ENCODE data around the gene FBXW9.
"Not testable (repeated sequence)": the region's sequence is repeated elsewhere in the genome, so short reads cannot be mapped to it uniquely, and the experiment has no call there.

The FBXW9 gene

DNA sequence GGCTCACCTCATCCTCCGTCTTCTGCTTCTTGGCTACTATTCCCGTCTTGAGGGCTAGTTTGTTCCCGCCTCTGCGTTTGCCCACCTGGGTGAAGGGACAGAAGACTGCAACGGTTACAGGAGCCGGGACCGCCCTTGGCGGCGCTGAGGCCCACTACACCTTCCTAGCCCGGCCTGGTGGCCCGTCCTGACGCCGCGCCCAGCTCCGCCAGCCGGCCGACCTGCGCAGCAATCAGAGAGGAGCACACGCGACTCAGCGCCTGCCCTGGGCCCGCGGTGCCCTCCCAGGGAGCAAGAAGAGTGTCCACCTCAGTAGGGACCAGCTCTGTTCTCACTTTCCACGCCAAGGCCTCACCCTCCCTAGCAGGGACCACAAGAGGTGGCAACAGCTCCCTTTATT is 34.9 kb upstream of the FBXW9 start:
- Histone ChIP-seq H3K27me3 (no peaks in the 10 kb centered on the region), H3K9me3 (no peaks in the 10 kb centered on the region), H3K4me1 (no peaks in the 10 kb centered on the region; the same call in 1 of the 2 replicates), H3K4me3 (ENCODE audit: low read depth, low read length) (no peak overlapping the region), H3K36me3 (peaks cover 46% of the 10 kb centered on the region)
- TF ChIP-seq, protein P1, sequence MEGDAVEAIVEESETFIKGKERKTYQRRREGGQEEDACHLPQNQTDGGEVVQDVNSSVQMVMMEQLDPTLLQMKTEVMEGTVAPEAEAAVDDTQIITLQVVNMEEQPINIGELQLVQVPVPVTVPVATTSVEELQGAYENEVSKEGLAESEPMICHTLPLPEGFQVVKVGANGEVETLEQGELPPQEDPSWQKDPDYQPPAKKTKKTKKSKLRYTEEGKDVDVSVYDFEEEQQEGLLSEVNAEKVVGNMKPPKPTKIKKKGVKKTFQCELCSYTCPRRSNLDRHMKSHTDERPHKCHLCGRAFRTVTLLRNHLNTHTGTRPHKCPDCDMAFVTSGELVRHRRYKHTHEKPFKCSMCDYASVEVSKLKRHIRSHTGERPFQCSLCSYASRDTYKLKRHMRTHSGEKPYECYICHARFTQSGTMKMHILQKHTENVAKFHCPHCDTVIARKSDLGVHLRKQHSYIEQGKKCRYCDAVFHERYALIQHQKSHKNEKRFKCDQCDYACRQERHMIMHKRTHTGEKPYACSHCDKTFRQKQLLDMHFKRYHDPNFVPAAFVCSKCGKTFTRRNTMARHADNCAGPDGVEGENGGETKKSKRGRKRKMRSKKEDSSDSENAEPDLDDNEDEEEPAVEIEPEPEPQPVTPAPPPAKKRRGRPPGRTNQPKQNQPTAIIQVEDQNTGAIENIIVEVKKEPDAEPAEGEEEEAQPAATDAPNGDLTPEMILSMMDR (IDR thresholded peaks at IDR 0.05; ENCODE audit: low read depth, low read length) = no peak
- no peak for DNase-seq

DNA sequence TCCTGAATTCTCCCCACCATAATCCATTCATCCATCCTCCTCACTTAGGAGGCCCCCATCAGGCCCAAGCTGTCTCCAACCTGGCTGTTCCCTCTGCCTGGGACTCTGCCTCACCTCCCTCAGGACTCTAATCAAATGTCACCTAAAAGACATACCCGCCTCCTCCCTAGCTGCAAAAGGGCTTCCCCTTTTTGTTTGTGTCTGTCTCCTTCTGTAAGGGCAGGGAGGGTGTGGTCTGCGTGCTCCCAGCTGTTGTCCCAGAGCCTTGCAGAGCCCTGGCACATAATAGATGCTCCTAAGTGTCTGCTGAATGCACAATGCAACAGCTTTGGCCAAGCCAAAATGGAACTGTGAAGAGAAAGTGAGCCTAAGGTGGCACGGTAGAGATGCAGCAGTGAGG is 33.6 kb upstream of the FBXW9 start:
- H3K36me3 ChIP-seq = peaks cover 46% of the 10 kb centered on the region

GRCh38 chr19:12727745-12728433 is 31.5 kb upstream of the FBXW9 start:
- TF ChIP-seq, protein P1 (IDR thresholded peaks at IDR 0.05; ENCODE audit: low read depth, low read length) = no peak
- no peak for DNase-seq
- Histone ChIP-seq H3K27me3 (no peaks in the 10 kb centered on the region), H3K4me1 (no peaks in the 10 kb centered on the region), H3K9me3 (no peaks in the 10 kb centered on the region), H3K4me3 (ENCODE audit: low read depth, low read length) (no peak overlapping the region), H3K36me3 (peaks cover 39% of the 10 kb centered on the region)

More for the DNA sequence above, 33.6 kb upstream of the FBXW9 start:
- Histone ChIP-seq H3K9me3 (no peaks in the 10 kb centered on the region), H3K4me3 (ENCODE audit: low read depth, low read length) (no peak overlapping the region), H3K27me3 (no peaks in the 10 kb centered on the region), H3K4me1 (no peaks in the 10 kb centered on the region)
- TF ChIP-seq, protein P1 (IDR thresholded peaks at IDR 0.05; ENCODE audit: low read depth, low read length) = no peak
- no peak for DNase-seq

- H3K36me3 ChIP-seq = peaks cover 37% of the 10 kb centered on the region
- TF ChIP-seq, protein P1 (IDR thresholded peaks at IDR 0.05; ENCODE audit: low read depth, low read length) = no peak
- H3K4me3 ChIP-seq (ENCODE audit: low read depth, low read length) = no peak overlapping the region
- no peaks in the 10 kb centered on the region for H3K27me3 ChIP-seq
- H3K9me3 ChIP-seq = no peaks in the 10 kb centered on the region
- DNase-seq = no peak
- H3K4me1 ChIP-seq = no peaks in the 10 kb centered on the region
Measured at GRCh38 chr19:12726988-12727316, 30.5 kb upstream of the FBXW9 start.

- not testable (repeated sequence) for H3K4me1 ChIP-seq; DNase-seq; H3K4me3 ChIP-seq (ENCODE audit: low read depth, low read length); H3K27me3 ChIP-seq; H3K9me3 ChIP-seq
- peaks cover 29% of the 10 kb centered on the region for H3K36me3 ChIP-seq
Measured at GRCh38 chr19:12725612-12726011, 29.2 kb upstream of the FBXW9 start.

DNA sequence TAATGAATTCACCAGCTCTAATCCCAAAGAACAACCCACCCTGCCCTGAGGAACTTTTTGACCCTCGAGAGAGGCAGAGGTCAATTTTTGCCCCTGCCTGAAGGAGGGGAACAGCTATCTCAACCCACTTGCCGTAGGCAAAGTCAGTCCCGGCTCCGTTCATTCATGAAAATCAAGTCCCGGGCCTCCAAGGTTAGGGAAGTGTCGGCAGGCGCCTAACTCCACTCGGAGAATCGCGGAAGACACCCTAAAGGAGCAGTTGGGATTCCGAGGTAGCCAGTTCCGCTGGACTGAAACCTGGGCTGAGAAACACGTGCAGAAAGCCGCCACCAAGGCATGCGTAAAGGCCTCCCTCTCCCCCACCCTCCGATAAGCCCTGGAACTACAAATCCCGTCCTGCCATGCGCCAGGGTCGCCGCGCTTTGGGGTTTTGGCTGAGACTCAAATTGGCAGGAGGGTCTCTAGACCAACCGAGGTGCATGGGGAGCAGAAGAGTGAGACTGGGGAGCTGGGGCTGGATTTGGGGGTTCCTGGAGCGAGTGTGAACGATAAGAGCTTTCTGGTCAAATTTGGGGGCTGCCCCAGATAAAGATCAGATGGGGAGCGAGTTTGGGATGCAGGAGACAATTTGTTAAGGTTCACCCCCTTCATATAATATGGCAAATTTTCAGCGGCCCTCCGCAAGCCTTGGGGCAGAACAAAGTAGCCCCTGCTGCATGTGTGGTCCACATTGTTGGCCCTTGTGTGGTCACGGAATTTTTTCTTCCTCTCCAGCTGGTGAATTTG is 27.4 kb upstream of the FBXW9 start, which contains the start of gene TNPO2:
TSS of gene TNPO2 (minus strand) at position 292 of the 786 bp plus-strand sequence. CDS start 2,955 bp downstream, outside the sequence.
- Histone ChIP-seq H3K36me3 (peaks cover 31% of the 10 kb centered on the region), H3K27me3 (no peaks in the 10 kb centered on the region), H3K4me1 (no peaks in the 10 kb centered on the region; the same call in 1 of the 2 replicates), H3K4me3 (ENCODE audit: low read depth, low read length) (peak within 1 kb of the TSS; percentile 93), H3K9me3 (no peaks in the 10 kb centered on the region)
- TF ChIP-seq, protein P1 (IDR thresholded peaks at IDR 0.05; ENCODE audit: low read depth, low read length) = no peak
- DNase-seq = peak; percentile 87
